HCT116 (cell line): ENCODE results near the gene ZRANB1.

Source experiments
- POLR2A ChIP-seq: IDR thresholded peaks from 2 replicates; pipeline ENCODE4 v1.7.0; 2011; ENCODE audit warnings: borderline replicate concordance; ENCODE audit not compliant: insufficient read depth, insufficient read length; ENCODE audit errors: extremely low read depth
- TF ChIP-seq, protein P1 (sequence below), 3 experiments: fragments of 200-600 bp in 1 of 3; sonication (generic) in 1 of 3; IDR thresholded peaks in 2 of 3; conservative IDR thresholded peaks in 1 of 3; 2 replicates each; pipeline ENCODE4 v1.5.1; 2012 to 2017; ENCODE audit warnings: low read depth in 2 of 3, low read length in 2 of 3, antibody characterized with exemption in 1 of 3, borderline replicate concordance in 1 of 3, control low read depth in 1 of 3, mild to moderate bottlenecking in 1 of 3, mixed read lengths in 1 of 3, mixed run types in 1 of 3, moderate library complexity in 1 of 3; ENCODE audit not compliant: insufficient read depth in 1 of 3
- TF ChIP-seq, protein P2 (sequence below): IDR thresholded peaks from 2 replicates; pipeline ENCODE4 v1.6.1; 2012

DNA sequence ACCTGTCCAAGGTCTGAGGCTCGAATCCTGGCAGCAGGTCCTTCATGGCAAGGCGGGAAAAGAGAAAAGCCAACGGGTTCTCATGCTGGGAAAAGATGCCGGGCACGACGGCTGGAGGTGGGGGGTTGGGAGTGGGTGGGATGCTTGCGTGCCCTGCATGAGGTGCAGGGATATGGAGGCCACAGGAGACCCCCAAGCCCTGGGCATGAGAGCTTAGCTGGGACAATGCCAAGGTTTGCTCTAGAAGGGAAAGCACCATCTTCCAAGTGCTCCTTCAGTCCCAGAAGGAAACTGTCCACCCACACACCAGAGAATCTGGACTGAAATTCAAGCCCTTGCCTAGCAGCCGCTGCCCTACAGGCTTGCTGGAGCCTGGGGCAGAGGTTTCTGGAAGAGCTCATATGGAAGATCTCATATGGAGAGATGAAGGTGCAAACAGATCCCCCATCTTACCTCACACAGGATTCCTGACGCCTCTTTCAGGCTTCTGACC lies 64.3 kb downstream of the ZRANB1 start:
- TF ChIP-seq, protein P1, sequence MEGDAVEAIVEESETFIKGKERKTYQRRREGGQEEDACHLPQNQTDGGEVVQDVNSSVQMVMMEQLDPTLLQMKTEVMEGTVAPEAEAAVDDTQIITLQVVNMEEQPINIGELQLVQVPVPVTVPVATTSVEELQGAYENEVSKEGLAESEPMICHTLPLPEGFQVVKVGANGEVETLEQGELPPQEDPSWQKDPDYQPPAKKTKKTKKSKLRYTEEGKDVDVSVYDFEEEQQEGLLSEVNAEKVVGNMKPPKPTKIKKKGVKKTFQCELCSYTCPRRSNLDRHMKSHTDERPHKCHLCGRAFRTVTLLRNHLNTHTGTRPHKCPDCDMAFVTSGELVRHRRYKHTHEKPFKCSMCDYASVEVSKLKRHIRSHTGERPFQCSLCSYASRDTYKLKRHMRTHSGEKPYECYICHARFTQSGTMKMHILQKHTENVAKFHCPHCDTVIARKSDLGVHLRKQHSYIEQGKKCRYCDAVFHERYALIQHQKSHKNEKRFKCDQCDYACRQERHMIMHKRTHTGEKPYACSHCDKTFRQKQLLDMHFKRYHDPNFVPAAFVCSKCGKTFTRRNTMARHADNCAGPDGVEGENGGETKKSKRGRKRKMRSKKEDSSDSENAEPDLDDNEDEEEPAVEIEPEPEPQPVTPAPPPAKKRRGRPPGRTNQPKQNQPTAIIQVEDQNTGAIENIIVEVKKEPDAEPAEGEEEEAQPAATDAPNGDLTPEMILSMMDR (IDR thresholded peaks at IDR 0.05 in 2 of 3, conservative IDR thresholded peaks at IDR 0.05 in 1 of 3; ENCODE audit: borderline replicate concordance in 1 of 3, insufficient read depth in 1 of 3, low read depth in 2 of 3, low read length in 2 of 3), result no peak
- TF ChIP-seq POLR2A, result no peak
- TF ChIP-seq, protein P2, sequence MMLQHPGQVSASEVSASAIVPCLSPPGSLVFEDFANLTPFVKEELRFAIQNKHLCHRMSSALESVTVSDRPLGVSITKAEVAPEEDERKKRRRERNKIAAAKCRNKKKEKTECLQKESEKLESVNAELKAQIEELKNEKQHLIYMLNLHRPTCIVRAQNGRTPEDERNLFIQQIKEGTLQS, result no peak
